Spleen (tissue), 7 donors: ENCODE data around the gene BNIP3.
A peak's percentile ranks its signal among the peaks of the same experiment; 100 is the strongest.

Source experiments
- CTCF ChIP-seq, 11 experiments: fragments of 200-600 bp in 7 of 11; fragments of 450-650 bp in 4 of 11; sonication (generic) in 4 of 11; IDR thresholded peaks in 8 of 11; conservative IDR thresholded peaks in 3 of 11; 1 replicate in 7 of 11; 2 replicates in 4 of 11; pipeline versions ENCODE4 v1.4.0 to v1.8.0; 2016 to 2021; ENCODE audit warnings: antibody characterized with exemption in 11 of 11, inconsistent platforms in 4 of 11, mild to moderate bottlenecking in 1 of 11
- POLR2AphosphoS5 ChIP-seq, 3 donors: sonication (generic); formaldehyde crosslinking; IDR thresholded peaks; one replicate each; pipeline ENCODE4 v1.5.1; 2017; ENCODE audit warnings: antibody characterized with exemption in 3 of 3
- donor health status: DM: no; HTN: no; CAD: no; lungs with moderate emphysema.
- donor health status: DM: no; HTN: no; CAD: no.
- donor health status: DM: no; HTN: no; CAD: no.

DNA sequence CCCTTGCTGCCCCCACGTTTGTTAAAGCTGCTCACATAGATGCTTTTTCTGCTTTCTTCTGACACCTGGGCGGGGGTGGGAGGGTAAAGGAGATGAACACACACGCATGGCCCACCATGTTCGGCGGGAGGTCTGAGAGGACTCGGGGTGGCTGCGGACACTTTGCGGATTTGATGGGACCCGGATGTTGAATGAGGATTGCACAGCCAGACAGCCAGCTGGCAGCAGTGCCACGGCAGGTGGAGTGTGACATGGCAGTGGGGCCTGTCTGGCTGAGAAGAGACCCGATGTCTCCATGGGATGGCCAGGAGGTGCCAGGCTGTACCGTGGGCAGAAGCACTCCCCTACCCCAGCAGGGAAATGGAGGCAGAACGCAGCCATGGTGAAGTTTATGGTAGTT lies 49.7 kb downstream of the BNIP3 start:
- no peak for TF ChIP-seq CTCF (IDR thresholded peaks at IDR 0.05 in 8 of 11, conservative IDR thresholded peaks at IDR 0.05 in 3 of 11)
- TF ChIP-seq POLR2AphosphoS5 (IDR thresholded peaks at IDR 0.05) = peak in 1 of 3 donors; percentile 12
